Measurements from ENCODE around the gene MPDZ. TPM values are rescaled to one million over a fixed set of nuclear protein-coding genes. Genes with fewer than 3 reads are reported as not detected.

Gene MPDZ
- total and polyA plus RNA-seq, 2 of the 4 experiments (the other 2 are of a cell fraction) = 18.8 to 39.3 TPM

DNA sequence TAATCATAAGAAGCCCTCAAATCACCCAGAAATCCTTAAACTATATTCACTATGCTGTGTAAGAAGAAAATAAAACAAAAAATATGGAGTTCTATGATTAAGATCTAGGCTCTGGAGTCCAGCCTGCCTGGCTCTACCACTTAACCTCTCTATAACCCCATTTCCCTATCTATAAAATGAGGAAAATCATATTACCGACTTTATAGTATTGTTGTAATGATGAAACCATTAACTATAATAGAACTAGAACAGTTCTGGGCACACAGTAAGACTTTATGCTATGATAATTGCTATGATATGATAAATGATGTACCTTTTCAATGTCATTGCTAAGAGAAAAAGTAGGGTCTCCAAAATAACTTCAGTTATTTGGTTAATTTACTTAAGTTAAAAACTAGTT, 40.3 kb downstream of the MPDZ start:
- Histone ChIP-seq H3K4ac (ENCODE audit: low read depth, low read length) (no peak overlapping the region), H3K4me3 (ENCODE audit: insufficient read depth, low read depth, low read length) (no peak overlapping the region), H3K9me1 (ENCODE audit: insufficient read depth, low read length) (no peaks in the 10 kb centered on the region), H3K27ac (ENCODE audit: insufficient read depth, low read length) (no peak overlapping the region), H4K20me1 (ENCODE audit: insufficient read depth, low read length) (no peaks in the 10 kb centered on the region), H3K36me3 (ENCODE audit: control insufficient read depth, insufficient read depth, low read length) (peaks cover 7% of the 10 kb centered on the region), H3K27me3 (ENCODE audit: control insufficient read depth, insufficient read depth, low read length) (no peaks in the 10 kb centered on the region), H3K4me2 (ENCODE audit: low read depth, low read length) (no peak overlapping the region), H2BK15ac (ENCODE audit: low read depth, low read length) (no peak overlapping the region), H2AK5ac (ENCODE audit: low read depth, low read length) (no peak overlapping the region), H3K4me1 (ENCODE audit: control insufficient read depth, insufficient read depth, low read length) (no peaks in the 10 kb centered on the region), H2AK9ac (replicated peaks; ENCODE audit: low read depth, low read length, poor library complexity) (no peak overlapping the region), H2BK120ac (ENCODE audit: low read depth, low read length) (no peak overlapping the region), H2AFZ (replicated peaks; ENCODE audit: low read length, poor library complexity) (no peak overlapping the region), H4K8ac (ENCODE audit: low read depth in 2 of 2, low read length in 2 of 2) (no peak overlapping the region), H2BK5ac (ENCODE audit: low read depth, low read length, poor library complexity, severe bottlenecking) (no peak overlapping the region), H3K9ac (ENCODE audit: low read depth, low read length) (no peak overlapping the region), H4K5ac (ENCODE audit: low read depth, low read length) (no peak overlapping the region), H3K9me3 (ENCODE audit: control insufficient read depth, insufficient read depth, low read length) (no peaks in the 10 kb centered on the region), H3K18ac (ENCODE audit: low read depth, low read length) (no peak overlapping the region), H3K23ac (ENCODE audit: low read depth, low read length) (no peak overlapping the region), H2BK20ac (ENCODE audit: low read depth, low read length) (no peak overlapping the region), H3K14ac (replicated peaks; ENCODE audit: low read depth, low read length) (no peak overlapping the region), H3K56ac (ENCODE audit: extremely low read depth, insufficient read depth, low read length) (no peak overlapping the region), H4K91ac (ENCODE audit: insufficient read depth, low read depth, low read length) (no peak overlapping the region), H3K79me1 (ENCODE audit: low read depth in 1 of 2, low read length in 2 of 2) (no peaks in the 10 kb centered on the region; a peak in 1 of 4 replicates)
- no peak for ATAC-seq (ENCODE audit: low read depth)
- ChIA-PET CTCF (interaction anchor here (0.6 kb wide), 1 partner anchor 159 kb away, joined by 3 read pairs; no protein-coding TSS in a partner anchor), POLR2A (ENCODE audit: unreplicated experiment) (no interaction called here)
- dilution Hi-C loops (cut with HindIII; ENCODE audit: low sequenced_read_pairs, unreplicated experiment) (no loop called here), in situ Hi-C loops (cut with MboI; ENCODE audit: low sequenced_read_pairs) (no loop called here), intact Hi-C loops (cut with micrococcal nuclease) (no loop called here)
- no CpG with 5 or more reads among the region's 1 CpG for WGBS, 2 experiments (ENCODE audit: extremely low coverage in 2 of 2, insufficient read length in 1 of 2)
- BruUV-seq (replicated peaks) = no TSS peak
- TF ChIP-seq RCOR1 (IDR thresholded peaks at IDR 0.05; ENCODE audit: insufficient replicate concordance, low read length) = no peak
- DNase-seq = no peak
